HG03103 (cell line): ENCODE data around the gene GPX2.
"Not testable (repeated sequence)": the region's sequence is repeated elsewhere in the genome, so short reads cannot be mapped to it uniquely, and the experiment has no call there.

ENCODE experiments used
- ATAC-seq: cut with Tn5 transposase; IDR thresholded peaks from one replicate; pipeline ENCODE4 v1.9.1; 2021; ENCODE audit warnings: low read depth; ENCODE audit not compliant: unreplicated experiment

Gene GPX2

DNA sequence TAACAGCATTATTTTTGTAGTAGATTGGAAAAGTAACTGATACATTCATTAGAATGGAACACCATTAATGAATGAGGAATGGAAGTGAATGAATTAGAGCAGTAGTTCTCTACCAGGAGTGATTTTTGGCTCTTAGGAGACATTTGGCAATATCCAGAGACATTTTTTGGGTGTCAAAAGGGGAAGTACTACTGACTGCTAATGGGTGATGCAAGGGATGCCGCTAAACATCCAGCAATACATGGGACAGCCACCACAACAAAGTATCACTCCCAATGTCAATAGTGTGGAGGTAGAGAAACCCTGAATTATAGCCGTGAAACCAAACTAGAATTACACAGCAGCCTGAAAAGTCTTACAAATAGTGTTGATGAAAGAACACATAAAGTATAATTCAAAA is 26.7 kb downstream of the GPX2 start:
- ATAC-seq: no peak

DNA sequence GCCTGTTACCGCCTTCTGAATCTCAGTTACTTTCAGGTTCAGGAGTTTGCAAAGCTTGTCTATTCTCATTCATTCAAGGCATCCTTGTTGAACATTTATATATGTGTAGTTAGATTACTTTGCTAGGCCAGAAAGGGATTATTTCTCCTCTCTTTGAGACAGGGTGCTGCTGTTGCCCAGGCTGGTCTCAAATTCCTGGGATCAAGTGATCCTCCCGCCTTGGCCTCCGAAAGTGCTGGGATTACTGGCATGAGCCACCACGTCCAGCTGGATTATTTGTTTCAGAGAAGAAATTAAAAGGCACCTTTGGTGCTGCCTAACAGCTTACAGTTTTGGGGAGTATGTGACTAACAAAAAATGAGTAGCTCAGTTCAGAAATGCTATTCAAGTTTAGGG is 27.5 kb downstream of the GPX2 start:
- no peak for ATAC-seq

DNA sequence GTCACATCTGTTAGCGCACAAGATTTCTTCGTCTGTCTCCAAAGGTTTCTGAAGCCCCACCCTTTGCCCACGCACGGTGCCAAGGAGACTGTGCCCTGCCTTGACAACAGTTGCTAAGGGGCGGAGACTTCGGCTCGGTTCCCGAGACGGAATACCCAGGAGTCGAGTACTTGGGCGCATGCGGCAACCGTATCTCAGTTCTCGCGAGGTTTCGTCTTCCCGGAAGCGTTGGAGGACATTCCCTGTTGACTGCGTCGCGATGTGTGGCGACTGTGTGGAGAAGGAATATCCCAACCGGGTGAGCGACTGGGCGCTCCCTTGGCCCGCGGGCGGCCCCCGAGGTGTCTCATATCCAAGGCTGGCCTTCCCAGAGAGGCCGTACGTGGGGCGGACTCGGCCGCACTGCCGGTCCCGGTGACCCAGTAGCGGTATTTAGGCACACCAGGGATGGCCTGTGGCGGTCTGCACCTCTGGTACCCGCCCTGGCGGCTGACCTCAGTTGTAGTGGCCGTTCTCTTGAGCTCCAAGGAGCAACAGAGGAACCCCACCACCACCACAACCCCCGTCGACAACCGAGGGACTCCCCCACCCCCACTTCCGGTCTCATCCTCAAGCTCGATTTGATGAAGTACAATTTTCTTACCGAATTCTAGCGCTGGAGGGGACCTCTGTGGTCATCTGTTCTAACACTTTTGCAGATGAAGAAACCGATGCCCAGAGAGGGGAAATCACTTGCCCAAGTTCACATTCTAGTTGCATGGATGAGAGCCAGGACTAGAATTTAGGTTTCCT is 28.1 kb downstream of the GPX2 start, which contains the start of gene CHURC1:
CHURC1 (plus strand) TSS at position 219 of the 792 bp plus-strand sequence; CDS start at position 260, 41 bp downstream.
- peak; percentile 96 for ATAC-seq

DNA sequence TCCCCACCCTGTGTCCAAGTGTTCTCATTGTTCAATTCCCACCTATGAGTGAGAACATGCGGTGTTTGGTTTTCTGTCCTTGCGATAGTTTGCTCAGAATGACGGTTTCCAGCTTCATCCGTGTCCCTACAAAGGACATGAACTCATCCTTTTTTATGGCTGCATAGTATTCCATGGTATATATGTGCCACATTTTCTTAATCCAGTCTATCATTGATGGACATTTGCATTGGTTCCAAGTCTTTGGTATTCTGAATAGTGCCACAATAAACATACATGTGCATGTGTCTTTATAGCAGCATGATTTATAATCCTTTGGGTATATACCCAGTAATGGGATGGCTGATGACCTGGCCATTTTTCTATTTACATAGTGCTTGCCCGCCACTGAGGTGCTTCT is 29.1 kb downstream of the GPX2 start:
- ATAC-seq: not testable (repeated sequence)

DNA sequence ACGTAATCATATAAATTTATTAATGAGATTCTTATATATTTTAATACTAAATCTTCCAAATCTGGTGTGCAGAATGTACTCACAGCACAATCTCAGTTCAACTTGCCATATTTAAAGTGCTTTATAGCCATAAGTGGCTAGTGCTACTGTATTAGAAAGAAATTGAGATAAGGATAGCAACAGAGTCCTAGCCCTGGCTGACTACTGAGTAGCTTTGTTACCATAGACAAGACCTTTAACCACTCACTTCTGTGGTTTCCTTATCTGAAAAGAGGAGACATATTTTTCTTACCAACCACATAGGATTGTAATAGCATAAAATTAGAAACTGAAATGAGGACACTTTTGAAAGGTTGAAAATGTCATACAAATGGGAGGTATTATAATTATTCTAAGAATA is 30.3 kb downstream of the GPX2 start:
- ATAC-seq: no peak

DNA sequence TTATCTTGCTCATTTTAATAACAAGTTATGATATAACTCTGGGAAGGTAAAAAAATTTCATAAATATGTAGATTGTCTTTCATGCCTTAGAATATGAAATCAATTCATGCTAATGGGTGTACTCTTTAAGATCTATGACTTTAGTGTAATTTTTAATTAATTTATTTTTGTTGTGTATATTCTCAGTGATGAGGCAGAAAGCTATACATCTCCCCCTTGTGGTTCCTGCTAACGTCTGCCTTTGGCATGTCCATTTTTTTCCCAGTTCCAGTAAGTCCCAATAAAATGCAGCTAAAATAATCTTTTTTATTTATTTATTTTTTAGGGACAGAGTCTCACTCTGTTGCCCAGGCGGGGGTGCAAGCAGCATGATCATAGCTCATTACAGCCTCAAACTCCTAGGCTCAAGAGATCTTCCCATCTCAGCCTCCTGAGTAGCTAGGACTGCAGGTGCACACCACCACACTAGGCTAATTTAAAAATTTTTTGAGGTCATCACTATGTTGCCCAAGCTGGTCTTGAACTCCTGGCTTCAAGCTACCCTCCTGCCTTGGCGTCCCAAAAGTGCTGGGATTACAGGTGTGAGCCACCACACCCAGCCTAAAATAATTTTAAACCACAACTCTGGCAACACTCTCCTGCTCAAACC is 31.6 kb downstream of the GPX2 start:
- ATAC-seq: no peak

DNA sequence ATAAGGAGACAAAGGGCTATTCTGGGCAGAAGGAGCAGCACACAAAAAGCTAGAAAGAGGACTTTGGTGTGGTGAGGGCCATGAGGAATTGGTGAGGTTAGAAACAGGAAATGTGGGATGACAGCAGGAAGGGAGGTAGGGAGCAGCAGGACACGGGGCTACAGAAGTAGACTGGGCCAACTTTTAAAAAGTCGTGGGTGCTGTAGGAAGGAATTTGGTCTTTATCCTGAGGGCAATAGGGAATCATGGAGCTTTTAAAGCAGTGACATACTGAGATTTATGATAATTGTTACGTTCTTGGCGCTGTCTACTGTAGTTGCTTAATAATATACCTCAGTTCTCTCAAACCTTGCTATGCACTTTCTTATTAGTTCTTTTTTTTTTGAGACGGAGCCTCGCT is 36.5 kb downstream of the GPX2 start:
- ATAC-seq: no peak

DNA sequence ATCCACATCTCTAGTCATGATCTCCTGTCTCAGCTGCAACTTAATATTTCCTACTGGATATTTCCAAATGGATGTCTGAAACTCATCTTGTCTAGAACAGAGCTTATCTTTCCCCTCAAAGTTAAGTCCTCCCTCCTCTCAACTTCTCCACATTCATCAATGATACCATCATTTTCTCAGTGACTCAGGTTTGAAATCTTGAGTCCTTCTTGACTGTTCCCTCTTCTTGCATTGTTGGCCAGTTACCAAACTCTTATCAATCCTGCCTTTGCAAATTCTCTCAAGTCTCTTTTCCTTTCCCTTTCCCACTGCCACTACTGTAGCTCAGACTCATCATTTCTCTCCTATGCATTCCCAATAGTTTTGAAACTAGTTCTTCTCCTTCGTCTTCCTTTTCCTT is 42.6 kb downstream of the GPX2 start:
- ATAC-seq: no peak

DNA sequence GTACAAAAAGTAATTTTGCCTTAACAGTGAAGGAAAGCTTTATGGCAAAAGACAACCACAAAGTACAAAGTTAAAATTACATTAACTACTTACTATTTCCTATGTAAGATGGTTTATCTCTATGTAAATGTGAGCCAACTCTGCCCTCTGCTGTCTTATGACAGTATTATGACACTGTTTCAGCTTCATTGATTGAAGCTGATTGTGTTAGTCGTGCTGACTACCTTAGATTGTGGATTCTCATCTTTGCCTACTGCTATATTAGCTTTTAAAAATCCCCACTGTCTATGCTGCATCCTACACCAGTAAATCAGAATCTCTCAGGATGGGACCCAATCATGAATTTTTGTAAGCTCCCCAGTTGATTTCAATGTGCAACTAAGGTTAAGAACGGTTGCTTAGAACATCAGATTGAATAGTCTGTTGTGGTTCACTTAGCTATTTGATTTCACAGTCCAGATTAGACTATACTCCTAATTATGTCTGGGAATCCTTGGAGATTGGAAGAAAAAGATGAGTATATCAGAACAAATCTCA is 50.6 kb downstream of the GPX2 start:
- no peak for ATAC-seq

DNA sequence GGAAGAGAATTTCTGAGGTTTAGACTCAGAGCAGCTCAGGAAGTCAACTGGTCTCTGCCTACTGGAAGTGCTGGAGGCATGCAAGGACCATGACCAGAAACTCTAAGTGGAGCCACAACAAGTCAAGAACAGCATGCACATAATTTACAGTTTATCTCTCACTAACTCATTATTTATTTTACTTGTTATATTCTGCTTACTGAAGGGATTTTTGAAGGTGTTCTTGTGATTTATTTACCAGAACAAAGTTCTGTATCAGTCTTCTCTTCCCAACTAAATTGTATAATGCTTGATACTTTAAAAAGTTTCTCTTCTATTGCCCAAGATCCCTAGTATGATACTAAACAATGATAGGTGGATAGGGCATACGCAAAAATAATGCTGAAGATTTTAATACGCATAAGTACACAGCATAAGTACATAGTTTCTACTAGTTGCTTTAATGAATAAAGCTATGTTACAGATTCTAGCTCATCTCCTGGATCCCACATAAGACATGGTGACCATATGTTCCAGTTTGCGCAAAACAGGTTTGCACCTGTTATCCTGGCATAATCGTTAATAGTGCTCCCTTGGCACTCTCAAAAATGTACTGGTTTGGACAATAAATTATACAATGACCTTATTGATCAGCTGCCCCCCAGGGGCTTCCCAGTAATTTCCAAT is 51.2 kb downstream of the GPX2 start:
- no peak for ATAC-seq

DNA sequence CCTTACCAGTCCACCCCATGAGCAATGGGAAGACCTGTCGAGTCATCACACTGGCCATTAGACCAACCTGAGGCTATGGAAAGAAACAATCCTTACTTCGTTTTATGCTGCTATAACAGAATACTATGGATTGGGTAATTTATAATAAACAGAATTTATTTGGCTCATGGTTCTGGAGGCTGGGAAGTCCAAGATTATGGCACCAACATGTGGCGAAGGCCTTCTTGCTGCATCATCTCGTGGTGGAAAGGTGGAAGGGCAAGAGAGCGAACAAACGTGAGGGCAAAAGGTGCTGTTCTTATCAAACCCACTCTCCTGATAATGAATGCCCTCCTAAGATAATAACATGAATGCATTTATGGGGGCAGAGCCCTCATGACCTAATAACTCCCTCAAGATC is 53.2 kb downstream of the GPX2 start:
- ATAC-seq: no peak
